ENCODE results near the gene ST6GALNAC6.

DNA sequence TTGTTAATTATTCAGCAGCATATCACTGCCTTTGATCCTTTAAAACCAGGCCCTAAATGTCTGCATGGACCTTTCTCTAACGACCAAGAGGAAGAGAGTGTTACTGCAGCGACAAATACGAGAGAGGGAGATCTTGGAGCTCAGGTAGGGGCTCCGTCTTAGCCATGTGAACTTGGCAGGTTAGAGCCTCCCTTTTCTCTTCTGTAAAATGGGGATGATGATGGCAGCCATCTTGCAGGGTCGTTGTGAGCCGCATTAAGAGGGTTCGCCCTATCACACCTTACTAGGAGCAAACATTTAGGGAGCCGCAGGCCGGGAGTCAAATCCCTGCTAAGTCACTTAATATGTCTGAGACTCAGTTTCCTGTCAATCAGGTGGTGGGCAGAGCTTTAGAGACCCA, 46.6 kb downstream of the ST6GALNAC6 start:
- TF ChIP-seq CTCF (IDR thresholded peaks at IDR 0.05; ENCODE audit: poor library complexity) (no peak), EZH2 (IDR thresholded peaks at IDR 0.05; ENCODE audit: borderline replicate concordance) (no peak)
